ENCODE data around the gene CTBP2.

CTBP2 gene

GRCh38 chr10:124955243-124955642 is 205.1 kb downstream of the CTBP2 start:
- no peak for DNase-seq

- DNase-seq = no peak
These were observed 206.9 kb downstream of the CTBP2 start for GRCh38 chr10:124953421-124953820.

GRCh38 chr10:124952123-124952522 is 208.2 kb downstream of the CTBP2 start:
- no peak for DNase-seq

- no peak for DNase-seq
These were observed 210.8 kb downstream of the CTBP2 start for GRCh38 chr10:124949543-124949942.

GRCh38 chr10:124946945-124947344 is 213.4 kb downstream of the CTBP2 start:
- peak; percentile 83 for DNase-seq

GRCh38 chr10:124944982-124945381 is 215.4 kb downstream of the CTBP2 start:
- DNase-seq = no peak

GRCh38 chr10:124943301-124944092 is 216.9 kb downstream of the CTBP2 start:
- DNase-seq = no peak

GRCh38 chr10:124942317-124943169 is 217.8 kb downstream of the CTBP2 start:
- DNase-seq = no peak

GRCh38 chr10:124941823-124942222 is 218.5 kb downstream of the CTBP2 start, which contains the start of gene ZRANB1:
Gene ZRANB1 (plus strand): TSS chr10:124942123. CDS start chr10:124942494, 371 bp downstream.
- no peak for DNase-seq

- DNase-seq = peak; percentile 19
These were observed 221.1 kb downstream of the CTBP2 start for GRCh38 chr10:124939290-124939689.

- no peak for DNase-seq
These were observed 223.6 kb downstream of the CTBP2 start for GRCh38 chr10:124936813-124937212.

- DNase-seq = no peak
These were observed 224.4 kb downstream of the CTBP2 start for GRCh38 chr10:124935946-124936345.
